ENCODE measurements around the gene ABCA13. TPM values are rescaled to one million over a fixed set of nuclear protein-coding genes. Genes with fewer than 3 reads are reported as not detected.

ABCA13 gene
- polyA plus RNA-seq, 1 of the 3 experiments (the other 2 are of a cell fraction) = not detected

- Histone ChIP-seq H2AFZ (ENCODE audit: low read depth) (no peak overlapping the region), H3K27me3 (ENCODE audit: insufficient read depth) (peaks cover 13% of the 10 kb centered on the region), H3K4me3 (ENCODE audit: low read depth in 2 of 2, low read length in 1 of 2) (no peak overlapping the region), H3F3A (replicated peaks; ENCODE audit: insufficient read depth) (no peaks in the 10 kb centered on the region), H3K4me1 (ENCODE audit: control insufficient read depth in 1 of 2, insufficient read depth in 2 of 2, low read depth in 1 of 2, low read length in 1 of 2) (no peaks in the 10 kb centered on the region), H4K20me1 (ENCODE audit: insufficient read depth) (no peaks in the 10 kb centered on the region), H3K9ac (no peak overlapping the region), H3K27ac (ENCODE audit: low read depth in 2 of 2, low read length in 1 of 2) (no peak overlapping the region), H3K79me2 (ENCODE audit: insufficient read depth) (no peaks in the 10 kb centered on the region), H3K4me2 (no peak overlapping the region), H3K36me3 (replicated peaks in 1 of 2; ENCODE audit: control insufficient read depth in 1 of 2, insufficient read depth in 2 of 2, low read length in 1 of 2) (no peaks in the 10 kb centered on the region), H3K9me3 (no peaks in the 10 kb centered on the region), H3K9me2 (no peaks in the 10 kb centered on the region)
- ChIA-PET POLR2A (no interaction called here), CTCF (interaction anchor here (1.4 kb wide), 1 partner anchor 22 kb away, joined by 3 read pairs; no protein-coding TSS in a partner anchor)
- 0% methylated on average over 1 of the region's 1 CpG for WGBS (ENCODE audit: low lambda C conversion rate)
- DNase-seq = no peak
- TF ChIP-seq PBX3 (IDR thresholded peaks at IDR 0.05) = no peak
- TF ChIP-seq NFIC (IDR thresholded peaks at IDR 0.05; ENCODE audit: borderline replicate concordance) = no peak
- no peak for TF ChIP-seq ELF1 (IDR thresholded peaks at IDR 0.05)
- no peak for TF ChIP-seq EP300 (IDR thresholded peaks at IDR 0.05; ENCODE audit: borderline replicate concordance in 1 of 2, low read depth in 1 of 2, low read length in 1 of 2)
- TF ChIP-seq JUND (IDR thresholded peaks at IDR 0.05) = no peak
- no peak for TF ChIP-seq TAF1 (IDR thresholded peaks at IDR 0.05; ENCODE audit: borderline replicate concordance, low read depth, low read length)
- no peak for TF ChIP-seq TCF12 (IDR thresholded peaks at IDR 0.05)
Measured at GRCh38 chr7:48209004-48209600, 37.8 kb downstream of the ABCA13 start.

GRCh38 chr7:48213226-48213625 lies 42.0 kb downstream of the ABCA13 start:
- no peak for DNase-seq
- Histone ChIP-seq H3K79me2 (ENCODE audit: insufficient read depth) (no peaks in the 10 kb centered on the region), H3F3A (replicated peaks; ENCODE audit: insufficient read depth) (no peaks in the 10 kb centered on the region), H3K27ac (ENCODE audit: low read depth in 2 of 2, low read length in 1 of 2) (no peak overlapping the region), H3K9me3 (no peaks in the 10 kb centered on the region), H4K20me1 (ENCODE audit: insufficient read depth) (no peaks in the 10 kb centered on the region), H3K36me3 (replicated peaks in 1 of 2; ENCODE audit: control insufficient read depth in 1 of 2, insufficient read depth in 2 of 2, low read length in 1 of 2) (no peaks in the 10 kb centered on the region), H3K4me2 (no peak overlapping the region), H3K4me3 (ENCODE audit: low read depth in 2 of 2, low read length in 1 of 2) (no peak overlapping the region), H3K4me1 (ENCODE audit: control insufficient read depth in 1 of 2, insufficient read depth in 2 of 2, low read depth in 1 of 2, low read length in 1 of 2) (no peaks in the 10 kb centered on the region), H3K27me3 (ENCODE audit: insufficient read depth) (peaks cover 9% of the 10 kb centered on the region; the same call in 1 of the 2 replicates), H3K9ac (no peak overlapping the region), H2AFZ (ENCODE audit: low read depth) (no peak overlapping the region), H3K9me2 (no peaks in the 10 kb centered on the region)
- TF ChIP-seq FOXJ3 (CRISPR knock-in tag; IDR thresholded peaks at IDR 0.05) (no peak), RCOR1 (IDR thresholded peaks at IDR 0.05; ENCODE audit: low read length) (no peak), MEF2A (IDR thresholded peaks at IDR 0.05; ENCODE audit: borderline replicate concordance, low read depth) (no peak), MAX (IDR thresholded peaks at IDR 0.05; ENCODE audit: low read depth) (no peak), NRF1 (IDR thresholded peaks at IDR 0.05; ENCODE audit: low read depth, low read length) (no peak), EZH2phosphoT487 (IDR thresholded peaks at IDR 0.05; ENCODE audit: borderline replicate concordance, low read depth) (no peak), ELF1 (IDR thresholded peaks at IDR 0.05) (no peak), FOSL2 (IDR thresholded peaks at IDR 0.05; ENCODE audit: borderline replicate concordance, low read depth) (no peak), MXI1 (IDR thresholded peaks at IDR 0.05; ENCODE audit: low read depth, low read length) (no peak), RXRA (IDR thresholded peaks at IDR 0.05; ENCODE audit: borderline replicate concordance, low read depth) (no peak), TCF12 (IDR thresholded peaks at IDR 0.05) (no peak), USF2 (IDR thresholded peaks at IDR 0.05; ENCODE audit: borderline replicate concordance, low read depth, low read length) (no peak), POLR2AphosphoS5 (IDR thresholded peaks at IDR 0.05; ENCODE audit: low read depth, low read length) (no peak), SIN3A (IDR thresholded peaks at IDR 0.05; ENCODE audit: borderline replicate concordance, low read depth, low read length) (no peak), CHD2 (IDR thresholded peaks at IDR 0.05; ENCODE audit: low read length, partially characterized antibody) (no peak), SMC3 (IDR thresholded peaks at IDR 0.05; ENCODE audit: low read depth, low read length) (no peak), FOXM1 (IDR thresholded peaks at IDR 0.05; ENCODE audit: low read depth) (no peak), IRF3 (IDR thresholded peaks at IDR 0.05; ENCODE audit: low read depth, low read length) (no peak), ZBTB33 (IDR thresholded peaks at IDR 0.05; ENCODE audit: borderline replicate concordance, low read depth) (no peak)
- 3% methylated on average over 1 of the region's 1 CpG for WGBS (ENCODE audit: low lambda C conversion rate)
- ChIA-PET CTCF (no interaction called here), POLR2A (no interaction called here)
